ENCODE data around the gene RPS8. TPM values are rescaled to one million over a fixed set of nuclear protein-coding genes. Genes with fewer than 3 reads are reported as not detected.

RPS8 gene
- total and polyA plus RNA-seq, 2 of the 8 experiments (the other 6 are each of a cell fraction or from before 2014, with no cell fraction given) = 2,261 to 2,407 TPM

DNA sequence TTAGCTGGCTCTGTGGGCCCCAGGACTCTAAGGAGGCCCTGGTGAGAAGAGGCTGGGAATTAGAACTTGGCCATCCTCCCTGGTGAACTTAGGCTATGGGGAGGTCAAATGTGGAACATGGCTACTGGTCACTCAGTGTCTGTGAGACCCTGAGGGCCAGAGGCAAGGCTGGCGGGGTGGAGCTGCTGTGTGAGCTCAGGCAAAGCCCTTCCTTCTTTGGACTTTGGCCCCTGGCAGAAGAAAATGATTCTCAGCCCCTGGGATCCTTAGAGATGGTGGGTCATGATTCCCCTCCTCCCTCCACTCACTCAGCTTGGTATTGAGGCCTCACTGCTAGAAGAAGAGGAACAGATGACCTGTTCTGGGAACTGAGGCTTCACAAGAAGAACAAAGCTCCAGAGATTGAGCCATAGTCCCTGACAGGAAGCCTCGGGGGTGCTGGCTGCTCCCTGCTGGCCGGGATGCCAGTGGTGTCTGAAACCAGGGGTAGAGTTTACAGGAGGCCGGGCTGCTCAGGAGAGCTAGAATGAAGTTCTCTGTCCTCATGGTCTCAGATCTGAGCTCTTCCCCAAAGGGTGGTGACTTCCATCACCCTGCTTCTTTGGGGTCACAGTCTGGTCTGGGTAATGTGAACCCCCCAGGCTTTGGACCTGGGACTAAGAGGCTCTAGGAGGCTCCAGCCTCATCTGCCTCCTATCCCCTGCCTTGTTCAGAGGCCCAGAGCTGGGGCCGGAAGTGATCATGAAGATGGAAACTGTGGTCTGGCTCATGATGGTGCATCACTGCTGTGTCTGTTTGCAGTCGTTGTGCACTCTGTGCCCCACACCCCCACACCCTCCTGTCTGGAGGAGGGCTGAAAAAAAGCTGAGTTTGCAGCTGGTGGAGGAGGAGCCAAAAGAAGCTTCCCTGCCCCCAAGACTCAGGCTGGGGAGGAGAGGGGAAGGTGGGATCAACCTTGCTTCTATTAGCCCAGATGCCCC lies 33.9 kb downstream of the RPS8 start (continued):
- TF ChIP-seq EGR1 (IDR thresholded peaks at IDR 0.05; ENCODE audit: borderline replicate concordance, low read depth, low read length) = no peak
- TF ChIP-seq POLR2AphosphoS5 (IDR thresholded peaks at IDR 0.05; ENCODE audit: low read depth, low read length) = no peak
- TF ChIP-seq RFX5 (IDR thresholded peaks at IDR 0.05; ENCODE audit: borderline replicate concordance, low read depth, low read length) = no peak
- TF ChIP-seq CHD2 (IDR thresholded peaks at IDR 0.05; ENCODE audit: low read length) = no peak
- TF ChIP-seq SIRT6 (IDR thresholded peaks at IDR 0.05; ENCODE audit: low read length) = no peak
- no peak for TF ChIP-seq MAFK (IDR thresholded peaks at IDR 0.05; ENCODE audit: low read depth, low read length)
- TF ChIP-seq ZNF274 (IDR thresholded peaks at IDR 0.05; ENCODE audit: borderline replicate concordance, extremely low read depth, low read length) = no peak
- TF ChIP-seq, protein P1, sequence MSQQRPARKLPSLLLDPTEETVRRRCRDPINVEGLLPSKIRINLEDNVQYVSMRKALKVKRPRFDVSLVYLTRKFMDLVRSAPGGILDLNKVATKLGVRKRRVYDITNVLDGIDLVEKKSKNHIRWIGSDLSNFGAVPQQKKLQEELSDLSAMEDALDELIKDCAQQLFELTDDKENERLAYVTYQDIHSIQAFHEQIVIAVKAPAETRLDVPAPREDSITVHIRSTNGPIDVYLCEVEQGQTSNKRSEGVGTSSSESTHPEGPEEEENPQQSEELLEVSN (IDR thresholded peaks at IDR 0.05) = no peak
- no peak for TF ChIP-seq KDM5A (IDR thresholded peaks at IDR 0.05; ENCODE audit: low read length)
- TF ChIP-seq SP2 (IDR thresholded peaks at IDR 0.05; ENCODE audit: low read length) = no peak
- no peak for TF ChIP-seq PHF8 (conservative IDR thresholded peaks at IDR 0.05; ENCODE audit: low read depth, low read length)
- TF ChIP-seq ASH2L (IDR thresholded peaks at IDR 0.05; ENCODE audit: low read length) = no peak
